WI38 (cell line): ENCODE results near the gene VAMP4.
"Not testable (repeated sequence)": the region's sequence is repeated elsewhere in the genome, so short reads cannot be mapped to it uniquely, and the experiment has no call there.

Experiments
- H3K4me3 ChIP-seq: 2 replicates; pipeline ENCODE4 v1.5.1; 2011; ENCODE audit warnings: low read depth, mild to moderate bottlenecking, control low read depth, low read length
- CTCF ChIP-seq: IDR thresholded peaks from 2 replicates; pipeline ENCODE4 v1.5.1; 2012; ENCODE audit warnings: low read depth, mild to moderate bottlenecking, control low read depth, low read length

VAMP4 gene

GRCh38 chr1:171739656-171740055 lies 2.2 kb downstream of the VAMP4 start:
- H3K4me3 ChIP-seq: no peak overlapping the region

DNA sequence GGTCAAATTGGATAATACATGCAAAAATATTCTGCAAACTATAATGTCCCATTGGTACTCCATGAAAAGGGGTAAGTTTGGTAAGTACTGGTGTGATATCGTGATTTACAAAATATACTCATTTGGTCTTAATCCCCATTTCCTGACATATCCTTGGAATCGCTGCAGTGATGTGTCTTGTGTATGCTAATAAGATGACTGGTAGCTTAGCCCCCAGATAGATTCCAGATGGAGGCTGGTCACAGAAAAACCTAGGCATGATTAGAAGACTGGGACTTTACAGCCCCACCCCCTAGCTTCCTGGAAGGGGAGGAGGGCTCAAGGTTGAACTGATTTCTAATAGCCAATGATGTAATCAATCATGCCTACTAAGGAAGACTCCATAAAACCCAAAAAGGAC lies 3.0 kb downstream of the VAMP4 start:
- no peak overlapping the region for H3K4me3 ChIP-seq
- TF ChIP-seq CTCF: no peak

More at GRCh38 chr1:171739656-171740055, 2.2 kb downstream of the VAMP4 start:
- TF ChIP-seq CTCF: no peak

- H3K4me3 ChIP-seq: no peak overlapping the region
- no peak for TF ChIP-seq CTCF
Measured at GRCh38 chr1:171736196-171736595, 5.7 kb downstream of the VAMP4 start.

DNA sequence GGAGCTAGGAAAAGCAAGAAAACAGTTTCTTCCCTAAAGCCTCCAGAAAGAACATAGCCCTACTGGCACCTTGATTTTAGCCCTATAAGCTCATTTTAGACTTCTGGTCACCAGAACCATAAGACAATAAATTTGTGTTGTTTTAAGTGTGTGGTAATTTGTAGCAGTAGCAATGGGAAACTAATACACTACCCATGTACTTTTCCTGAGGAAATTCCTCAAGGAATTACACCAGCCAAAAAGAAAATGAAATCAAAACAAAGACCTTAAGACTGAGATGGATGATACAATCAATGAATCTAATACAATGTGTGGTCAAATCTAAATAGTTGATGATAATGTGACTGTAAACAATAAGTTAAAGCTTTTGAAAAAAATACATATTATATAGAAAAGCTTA lies 11.8 kb downstream of the VAMP4 start:
- H3K4me3 ChIP-seq: no peak overlapping the region
- no peak for TF ChIP-seq CTCF

- H3K4me3 ChIP-seq: no peak overlapping the region
- no peak for TF ChIP-seq CTCF
Measured at GRCh38 chr1:171727778-171728177, 14.1 kb downstream of the VAMP4 start.

DNA sequence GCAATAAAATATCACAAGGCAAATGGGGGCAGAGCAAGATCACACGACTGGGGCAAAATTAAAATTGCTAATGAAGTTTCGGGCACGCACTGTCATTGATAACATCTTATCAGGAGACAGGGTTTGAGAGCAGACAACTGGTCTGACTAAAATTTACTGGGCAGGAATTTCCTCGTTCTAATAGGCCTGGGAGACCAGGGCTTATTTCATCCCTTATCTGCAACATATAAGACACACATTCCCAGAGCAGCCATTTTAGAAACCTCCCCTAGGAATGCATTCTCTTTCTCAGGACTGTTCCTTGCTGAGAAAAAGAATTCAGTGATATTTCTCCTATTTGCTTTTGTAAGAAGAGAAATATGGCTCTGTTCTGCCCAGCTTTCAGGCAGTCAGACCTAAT lies 18.7 kb downstream of the VAMP4 start:
- not testable (repeated sequence) for H3K4me3 ChIP-seq

- H3K4me3 ChIP-seq: no peak overlapping the region
- no peak for TF ChIP-seq CTCF
Measured at GRCh38 chr1:171718848-171719247, 23.0 kb downstream of the VAMP4 start.

GRCh38 chr1:171718216-171718615 lies 23.6 kb downstream of the VAMP4 start:
- no peak for TF ChIP-seq CTCF
- H3K4me3 ChIP-seq: no peak overlapping the region
